Right atrium auricular region (tissue), 2 donors: ENCODE measurements around the gene NOL7. TPM values are rescaled to one million over a fixed set of nuclear protein-coding genes. Genes with fewer than 3 reads are reported as not detected.
A peak's percentile ranks its signal among the peaks of the same experiment; 100 is the strongest.

Experiments
- DNase-seq: peaks from one replicate; pipeline ENCODE4 v3.0.0-alpha.2; 2019; ENCODE audit warnings: low spot score
- H3K27ac ChIP-seq, 2 donors: fragments of 200-600 bp; sonication (generic); 1 replicate in 1 of 2; 2 replicates in 1 of 2; pipeline ENCODE4 v1.5.1; 2016 to 2019
- H3K27me3 ChIP-seq, 2 donors: fragments of 200-600 bp; sonication (generic); one replicate each; pipeline versions ENCODE4 v1.5.1 to v1.6.0; 2017 to 2019
- H3K36me3 ChIP-seq: fragments of 200-600 bp; sonication (generic); one replicate; pipeline ENCODE4 v1.5.1; 2016
- H3K4me1 ChIP-seq, 2 donors: fragments of 200-600 bp; sonication (generic); one replicate each; pipeline versions ENCODE4 v1.5.1 to v1.6.0; 2017 to 2019
- H3K4me3 ChIP-seq, 2 donors: fragments of 200-600 bp; sonication (generic); 1 replicate in 1 of 2; 2 replicates in 1 of 2; pipeline ENCODE4 v1.5.1; 2017 to 2019; ENCODE audit warnings: mild to moderate bottlenecking in 1 of 2, moderate library complexity in 1 of 2
- H3K9me3 ChIP-seq, 2 donors: fragments of 200-600 bp; sonication (generic); one replicate each; pipeline ENCODE4 v1.5.1; 2019
- total RNA-seq, 2 donors: library from RNA; depleted of rRNA; stranded (reverse); fragments of >200 nt; gene quantifications; one replicate each; pipeline ENCODE4 v1.1.0, GENCODE V29; 2016
- TF ChIP-seq, protein P1 (sequence below), 2 donors: fragments of 200-600 bp; sonication (generic); IDR thresholded peaks; one replicate each; pipeline ENCODE4 v1.5.1; 2019; ENCODE audit warnings: antibody characterized with exemption in 2 of 2

The NOL7 gene
- total RNA-seq, result 10 to 100 TPM; 70.5 to 75.9 TPM

DNA sequence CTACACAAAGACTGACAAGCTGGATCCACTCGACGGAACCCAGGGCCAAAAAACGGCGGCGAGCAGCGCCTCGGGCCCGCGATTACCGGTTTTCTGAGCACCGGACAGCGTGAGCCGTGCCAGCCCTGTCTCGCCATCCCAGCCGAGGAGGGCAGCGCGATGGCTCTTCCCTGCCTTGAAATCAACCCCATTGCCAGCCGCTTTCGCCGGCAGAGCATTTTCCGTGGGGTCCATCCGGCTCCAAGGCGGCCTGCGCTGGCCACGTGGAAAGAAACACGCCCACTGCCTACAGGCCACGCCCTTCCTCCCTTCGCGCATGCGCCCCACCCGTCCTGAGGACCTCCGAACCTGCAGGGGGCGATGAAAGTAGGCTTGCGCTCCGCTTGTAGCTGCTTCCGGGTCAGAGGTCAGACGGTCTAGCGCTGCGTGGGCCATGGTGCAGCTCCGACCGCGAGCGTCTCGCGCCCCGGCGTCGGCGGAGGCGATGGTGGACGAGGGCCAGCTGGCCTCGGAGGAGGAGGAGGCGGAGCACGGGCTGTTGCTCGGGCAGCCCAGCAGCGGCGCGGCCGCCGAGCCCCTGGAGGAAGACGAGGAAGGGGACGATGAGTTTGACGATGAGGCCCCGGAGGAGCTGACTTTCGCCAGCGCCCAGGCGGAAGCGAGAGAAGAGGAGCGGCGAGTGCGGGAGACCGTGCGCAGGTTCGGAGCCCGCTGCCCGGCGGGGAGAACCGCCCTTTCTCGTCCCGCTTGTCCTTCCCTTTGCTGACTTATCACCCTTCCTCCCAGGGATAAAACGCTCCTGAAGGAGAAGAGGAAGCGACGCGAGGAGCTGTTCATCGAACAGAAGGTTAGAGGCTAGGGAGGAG is at the start of gene NOL7:
TSS of gene NOL7 (plus strand) at position 410 of the 866 bp plus-strand sequence. CDS start at position 434, 24 bp downstream.
- H3K36me3 ChIP-seq, result peaks cover 26% of the 10 kb centered on the region
- H3K27me3 ChIP-seq, result no peaks in the 10 kb centered on the region
- DNase-seq, result peak; percentile 97
- peaks cover 0 to 29% of the 10 kb centered on the region in 2 donors for H3K4me1 ChIP-seq
- TF ChIP-seq, protein P1, sequence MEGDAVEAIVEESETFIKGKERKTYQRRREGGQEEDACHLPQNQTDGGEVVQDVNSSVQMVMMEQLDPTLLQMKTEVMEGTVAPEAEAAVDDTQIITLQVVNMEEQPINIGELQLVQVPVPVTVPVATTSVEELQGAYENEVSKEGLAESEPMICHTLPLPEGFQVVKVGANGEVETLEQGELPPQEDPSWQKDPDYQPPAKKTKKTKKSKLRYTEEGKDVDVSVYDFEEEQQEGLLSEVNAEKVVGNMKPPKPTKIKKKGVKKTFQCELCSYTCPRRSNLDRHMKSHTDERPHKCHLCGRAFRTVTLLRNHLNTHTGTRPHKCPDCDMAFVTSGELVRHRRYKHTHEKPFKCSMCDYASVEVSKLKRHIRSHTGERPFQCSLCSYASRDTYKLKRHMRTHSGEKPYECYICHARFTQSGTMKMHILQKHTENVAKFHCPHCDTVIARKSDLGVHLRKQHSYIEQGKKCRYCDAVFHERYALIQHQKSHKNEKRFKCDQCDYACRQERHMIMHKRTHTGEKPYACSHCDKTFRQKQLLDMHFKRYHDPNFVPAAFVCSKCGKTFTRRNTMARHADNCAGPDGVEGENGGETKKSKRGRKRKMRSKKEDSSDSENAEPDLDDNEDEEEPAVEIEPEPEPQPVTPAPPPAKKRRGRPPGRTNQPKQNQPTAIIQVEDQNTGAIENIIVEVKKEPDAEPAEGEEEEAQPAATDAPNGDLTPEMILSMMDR (IDR thresholded peaks at IDR 0.05), result peak; percentile 79 to 88
- H3K4me3 ChIP-seq, result peak within 1 kb of the TSS; percentile 79 to 80
- H3K9me3 ChIP-seq, result no peaks in the 10 kb centered on the region
- peak within 1 kb of the TSS; percentile 88 for H3K27ac ChIP-seq

- Histone ChIP-seq H3K4me3 (no peak overlapping the region), H3K36me3 (no peaks in the 10 kb centered on the region), H3K9me3 (no peaks in the 10 kb centered on the region), H3K27ac (no peak overlapping the region), H3K4me1 (no peaks in the 10 kb centered on the region), H3K27me3 (no peaks in the 10 kb centered on the region)
- TF ChIP-seq, protein P1 (IDR thresholded peaks at IDR 0.05), result no peak
- no peak for DNase-seq
Observed at GRCh38 chr6:13565921-13566320, 49.2 kb upstream of the NOL7 start.

DNA sequence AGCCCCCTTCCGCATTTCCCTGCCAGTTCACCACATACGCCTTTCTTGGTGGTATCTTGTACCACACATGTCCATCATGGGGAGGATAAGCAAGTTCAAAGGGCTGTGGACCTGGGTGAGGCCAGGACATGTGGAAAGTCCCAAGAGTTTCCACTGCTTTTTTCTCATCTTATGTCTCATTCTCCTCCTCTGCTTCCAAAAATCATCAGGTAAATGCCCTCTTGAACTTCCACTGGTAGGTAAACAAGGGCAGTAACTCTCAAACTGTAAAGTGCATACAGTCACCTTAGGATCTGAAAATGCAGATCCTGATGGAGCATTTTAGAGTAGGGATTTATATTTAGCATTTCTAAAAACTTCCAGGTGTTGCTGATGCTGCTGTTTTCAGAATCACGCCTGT is 48.6 kb upstream of the NOL7 start:
- TF ChIP-seq, protein P1 (IDR thresholded peaks at IDR 0.05), result no peak
- no peaks in the 10 kb centered on the region for H3K27me3 ChIP-seq
- no peaks in the 10 kb centered on the region for H3K9me3 ChIP-seq
- no peaks in the 10 kb centered on the region for H3K36me3 ChIP-seq
- H3K4me3 ChIP-seq, result no peak overlapping the region
- H3K27ac ChIP-seq, result no peak overlapping the region
- DNase-seq, result no peak
- no peaks in the 10 kb centered on the region for H3K4me1 ChIP-seq

GRCh38 chr6:13568970-13569369 is 46.2 kb upstream of the NOL7 start:
- no peak overlapping the region for H3K4me3 ChIP-seq
- H3K9me3 ChIP-seq, result no peaks in the 10 kb centered on the region
- H3K27ac ChIP-seq, result no peak overlapping the region
- TF ChIP-seq, protein P1 (IDR thresholded peaks at IDR 0.05), result no peak
- no peak for DNase-seq
- no peaks in the 10 kb centered on the region for H3K36me3 ChIP-seq
- peaks cover 0 to 9% of the 10 kb centered on the region in 2 donors for H3K4me1 ChIP-seq
- no peaks in the 10 kb centered on the region for H3K27me3 ChIP-seq

DNA sequence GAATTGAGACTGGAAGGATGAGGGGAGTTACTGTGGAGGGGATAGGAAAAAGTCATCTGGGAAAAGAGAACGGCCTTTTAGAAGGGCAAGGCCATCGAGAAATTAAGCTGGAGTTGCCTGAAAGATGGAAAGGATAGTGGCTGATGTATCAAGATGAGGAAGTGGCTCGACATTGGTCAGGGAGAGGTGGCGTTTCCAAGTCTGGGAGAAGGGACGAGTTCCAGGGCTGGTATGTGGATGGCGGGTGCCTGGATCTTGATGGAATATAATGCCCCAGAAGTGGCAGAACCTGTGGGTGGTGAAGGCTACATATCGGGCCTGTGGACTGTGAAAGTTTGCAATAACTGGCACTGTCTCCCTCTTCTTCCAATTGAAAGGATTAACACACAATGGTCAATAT is 42.9 kb upstream of the NOL7 start:
- DNase-seq, result no peak
- TF ChIP-seq, protein P1 (IDR thresholded peaks at IDR 0.05), result no peak

More for the DNA sequence above, 42.9 kb upstream of the NOL7 start:
- no peaks in the 10 kb centered on the region for H3K36me3 ChIP-seq
- H3K4me1 ChIP-seq, result peaks cover 0 to 9% of the 10 kb centered on the region in 2 donors
- no peak overlapping the region for H3K4me3 ChIP-seq
- H3K9me3 ChIP-seq, result peaks cover 0 to 5% of the 10 kb centered on the region in 2 donors
- H3K27me3 ChIP-seq, result no peaks in the 10 kb centered on the region
- no peak overlapping the region for H3K27ac ChIP-seq
